Activated T-cell treated with anti-CD3 and anti-CD28 coated beads, Interleukin-2, amount 50 U/mL, for 4 hours (primary cell): ENCODE results near the gene ABCD1. TPM values are rescaled to one million over a fixed set of nuclear protein-coding genes. Genes with fewer than 3 reads are reported as not detected.
A peak's percentile ranks its signal among the peaks of the same experiment; 100 is the strongest.
"Not testable (repeated sequence)": the region's sequence is repeated elsewhere in the genome, so short reads cannot be mapped to it uniquely, and the experiment has no call there.

Source experiments
- ATAC-seq, 2 donors: fragments of 200-7000 bp; cut with Tn5 transposase; one replicate each; pipeline ENCODE4 v1.10.0; 2021
- DNase-seq: peaks from one replicate; pipeline ENCODE4 v3.0.0-alpha.2; 2020
- H3K27me3 Mint-ChIP-seq: one replicate; pipeline ENCODE4 v1.8.0; 2021; ENCODE audit warnings: low read depth, mixed read lengths
- H3K36me3 Mint-ChIP-seq: one replicate; pipeline ENCODE4 v1.8.0; 2022; ENCODE audit warnings: mixed read lengths; ENCODE audit not compliant: insufficient read depth
- H3K4me1 Mint-ChIP-seq: one replicate; pipeline ENCODE4 v1.8.0; 2021; ENCODE audit warnings: low read depth, mixed read lengths
- H3K4me3 Mint-ChIP-seq: one replicate; pipeline ENCODE4 v1.8.0; 2021; ENCODE audit warnings: mild to moderate bottlenecking, moderate library complexity, mixed read lengths
- H3K9me3 Mint-ChIP-seq: one replicate; pipeline ENCODE4 v1.8.0; 2021; ENCODE audit warnings: mixed read lengths
- total RNA-seq, 3 donors: library from RNA; stranded (reverse); gene quantifications; one replicate each; pipeline ENCODE4 v1.2.1, GENCODE V29; 2021

Gene ABCD1
- total RNA-seq, 3 donors from 2014 or later: 2.6 to 3.4 (median 3.1) TPM

GRCh38 chrX:153742796-153743467, 18.3 kb downstream of the ABCD1 start:
- peaks cover 24% of the 10 kb centered on the region for H3K4me1 Mint-ChIP-seq
- not testable (repeated sequence) for H3K27me3 Mint-ChIP-seq, H3K36me3 Mint-ChIP-seq, DNase-seq, H3K9me3 Mint-ChIP-seq, H3K4me3 Mint-ChIP-seq, ATAC-seq

DNA sequence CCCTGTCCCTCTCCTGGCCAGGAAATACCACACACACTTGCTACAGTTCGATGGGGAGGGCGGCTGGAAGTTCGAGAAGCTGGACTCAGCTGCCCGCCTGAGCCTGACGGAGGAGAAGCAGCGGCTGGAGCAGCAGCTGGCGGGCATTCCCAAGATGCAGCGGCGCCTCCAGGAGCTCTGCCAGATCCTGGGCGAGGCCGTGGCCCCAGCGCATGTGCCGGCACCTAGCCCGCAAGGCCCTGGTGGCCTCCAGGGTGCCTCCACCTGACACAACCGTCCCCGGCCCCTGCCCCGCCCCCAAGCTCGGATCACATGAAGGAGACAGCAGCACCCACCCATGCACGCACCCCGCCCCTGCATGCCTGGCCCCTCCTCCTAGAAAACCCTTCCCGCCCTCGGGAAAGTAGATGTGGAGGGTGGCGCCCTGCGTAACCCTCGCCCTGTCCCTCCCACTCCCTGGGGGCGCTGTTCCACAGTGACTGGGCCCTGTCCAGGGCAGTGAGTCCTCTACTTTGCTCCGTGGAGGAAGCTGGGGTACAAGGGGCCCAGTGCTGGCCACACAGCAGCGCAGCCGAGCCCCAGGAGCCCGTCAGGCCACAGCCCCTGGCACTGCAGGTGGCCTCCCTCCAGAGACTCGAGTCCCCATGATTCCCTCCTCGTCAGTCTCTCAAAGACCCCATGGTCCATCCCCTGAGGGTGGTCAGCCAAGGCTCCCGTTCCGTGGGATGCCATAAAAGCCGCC, 19.0 kb downstream of the ABCD1 start:
- not testable (repeated sequence) for H3K27me3 Mint-ChIP-seq, DNase-seq, H3K4me3 Mint-ChIP-seq, ATAC-seq, H3K36me3 Mint-ChIP-seq, H3K9me3 Mint-ChIP-seq
- H3K4me1 Mint-ChIP-seq: peaks cover 24% of the 10 kb centered on the region

GRCh38 chrX:153744210-153745066, 19.8 kb downstream of the ABCD1 start:
- DNase-seq (no peak), ATAC-seq (no peak)
- H3K4me3 Mint-ChIP-seq: peak overlapping the region; percentile 19
- H3K9me3 Mint-ChIP-seq: no peaks in the 10 kb centered on the region
- peaks cover 3% of the 10 kb centered on the region for H3K27me3 Mint-ChIP-seq
- H3K4me1 Mint-ChIP-seq: peaks cover 22% of the 10 kb centered on the region
- H3K36me3 Mint-ChIP-seq: no peaks in the 10 kb centered on the region

DNA sequence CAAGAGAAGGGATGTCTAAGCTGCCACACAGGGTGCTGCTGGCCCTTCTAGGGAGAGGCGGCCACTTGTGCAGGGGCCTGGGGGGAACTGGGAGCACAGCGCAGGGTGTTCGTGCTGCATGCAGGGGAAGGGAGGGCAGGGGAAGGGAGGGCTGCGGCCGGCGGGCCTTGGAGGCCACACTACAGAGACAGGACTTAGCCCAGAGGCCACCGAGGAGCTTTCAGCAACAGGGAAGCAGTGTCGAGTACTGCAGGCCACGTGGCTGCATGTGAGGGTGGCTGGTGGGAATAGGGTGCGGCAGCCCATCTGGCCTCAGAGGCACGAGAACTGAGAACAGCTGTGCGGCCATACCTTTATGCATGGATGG, 20.4 kb downstream of the ABCD1 start:
- H3K4me1 Mint-ChIP-seq: peaks cover 16% of the 10 kb centered on the region
- not testable (repeated sequence) for H3K36me3 Mint-ChIP-seq, H3K9me3 Mint-ChIP-seq, H3K4me3 Mint-ChIP-seq, DNase-seq, ATAC-seq, H3K27me3 Mint-ChIP-seq

GRCh38 chrX:153746359-153746758, 21.7 kb downstream of the ABCD1 start:
- no peaks in the 10 kb centered on the region for H3K36me3 Mint-ChIP-seq
- ATAC-seq (no peak), DNase-seq (no peak)
- no peak overlapping the region for H3K4me3 Mint-ChIP-seq
- peaks cover 6% of the 10 kb centered on the region for H3K4me1 Mint-ChIP-seq
- peaks cover 3% of the 10 kb centered on the region for H3K27me3 Mint-ChIP-seq
- H3K9me3 Mint-ChIP-seq: no peaks in the 10 kb centered on the region

GRCh38 chrX:153746991-153747390, 22.3 kb downstream of the ABCD1 start:
- not testable (repeated sequence) for H3K9me3 Mint-ChIP-seq, H3K27me3 Mint-ChIP-seq, ATAC-seq, H3K4me3 Mint-ChIP-seq, H3K4me1 Mint-ChIP-seq, H3K36me3 Mint-ChIP-seq, DNase-seq

GRCh38 chrX:153749017-153749416, 24.4 kb downstream of the ABCD1 start:
- DNase-seq, H3K27me3 Mint-ChIP-seq, ATAC-seq, H3K4me1 Mint-ChIP-seq, H3K4me3 Mint-ChIP-seq, H3K36me3 Mint-ChIP-seq, H3K9me3 Mint-ChIP-seq: not testable (repeated sequence)

- ATAC-seq (no peak), DNase-seq (no peak)
- no peaks in the 10 kb centered on the region for H3K4me1 Mint-ChIP-seq
- no peaks in the 10 kb centered on the region for H3K9me3 Mint-ChIP-seq
- no peak overlapping the region for H3K4me3 Mint-ChIP-seq
- H3K36me3 Mint-ChIP-seq: no peaks in the 10 kb centered on the region
- H3K27me3 Mint-ChIP-seq: no peaks in the 10 kb centered on the region
These were observed 25.6 kb downstream of the ABCD1 start for GRCh38 chrX:153750127-153750774.

DNA sequence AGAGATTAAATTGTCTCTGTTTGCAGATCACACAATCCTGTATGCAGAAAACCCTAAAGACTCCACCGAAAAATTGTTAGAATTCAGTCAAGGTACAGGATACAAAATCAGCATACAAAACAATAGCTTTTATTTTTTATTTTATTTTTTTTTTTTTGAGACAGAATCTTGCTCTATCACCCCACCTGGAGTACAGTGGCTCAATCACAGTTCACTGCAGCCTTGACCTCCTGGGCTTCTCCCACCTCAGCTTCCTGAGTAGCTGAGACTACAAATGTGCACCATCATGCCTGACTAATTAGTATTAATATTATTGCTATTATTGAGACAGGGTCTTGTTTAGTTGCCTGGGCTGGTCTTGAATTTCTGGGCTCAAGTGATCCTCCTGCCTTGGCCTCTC, 30.5 kb downstream of the ABCD1 start:
- DNase-seq: no peak

DNA sequence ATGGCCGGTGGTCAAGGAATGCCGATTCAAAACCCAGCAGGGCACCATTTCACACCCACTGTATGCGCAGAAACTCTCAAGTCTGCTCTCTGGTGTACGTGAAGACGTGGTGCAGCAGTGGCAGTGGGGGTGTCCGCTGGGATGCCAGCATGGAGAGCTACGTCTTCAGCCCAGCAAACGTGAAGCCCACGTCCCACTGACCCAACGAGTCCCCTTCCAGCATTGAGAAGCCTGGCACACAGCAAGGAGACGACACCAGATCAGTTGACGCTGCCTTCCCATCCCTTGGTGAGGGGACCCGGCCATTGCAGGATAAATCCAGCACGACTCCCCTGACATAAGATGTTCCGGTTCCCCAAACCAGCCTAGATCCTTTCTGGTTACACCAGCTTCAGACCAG, 37.2 kb downstream of the ABCD1 start:
- DNase-seq (no peak), ATAC-seq (no peak)
- Mint-ChIP-seq H3K9me3 (no peaks in the 10 kb centered on the region), H3K27me3 (no peaks in the 10 kb centered on the region), H3K36me3 (no peaks in the 10 kb centered on the region), H3K4me3 (no peak overlapping the region), H3K4me1 (peaks cover 6% of the 10 kb centered on the region)

More for the DNA sequence above, 30.5 kb downstream of the ABCD1 start:
- no peaks in the 10 kb centered on the region for H3K27me3 Mint-ChIP-seq
- H3K9me3 Mint-ChIP-seq: no peaks in the 10 kb centered on the region
- H3K4me3 Mint-ChIP-seq: no peak overlapping the region
- ATAC-seq: no peak
- no peaks in the 10 kb centered on the region for H3K36me3 Mint-ChIP-seq
- no peaks in the 10 kb centered on the region for H3K4me1 Mint-ChIP-seq

- Mint-ChIP-seq H3K36me3 (no peaks in the 10 kb centered on the region), H3K27me3 (no peaks in the 10 kb centered on the region), H3K4me1 (peaks cover 6% of the 10 kb centered on the region), H3K4me3 (no peak overlapping the region), H3K9me3 (no peaks in the 10 kb centered on the region)
- ATAC-seq (no peak), DNase-seq (no peak)
These were observed 38.0 kb downstream of the ABCD1 start for GRCh38 chrX:153762626-153763173.

DNA sequence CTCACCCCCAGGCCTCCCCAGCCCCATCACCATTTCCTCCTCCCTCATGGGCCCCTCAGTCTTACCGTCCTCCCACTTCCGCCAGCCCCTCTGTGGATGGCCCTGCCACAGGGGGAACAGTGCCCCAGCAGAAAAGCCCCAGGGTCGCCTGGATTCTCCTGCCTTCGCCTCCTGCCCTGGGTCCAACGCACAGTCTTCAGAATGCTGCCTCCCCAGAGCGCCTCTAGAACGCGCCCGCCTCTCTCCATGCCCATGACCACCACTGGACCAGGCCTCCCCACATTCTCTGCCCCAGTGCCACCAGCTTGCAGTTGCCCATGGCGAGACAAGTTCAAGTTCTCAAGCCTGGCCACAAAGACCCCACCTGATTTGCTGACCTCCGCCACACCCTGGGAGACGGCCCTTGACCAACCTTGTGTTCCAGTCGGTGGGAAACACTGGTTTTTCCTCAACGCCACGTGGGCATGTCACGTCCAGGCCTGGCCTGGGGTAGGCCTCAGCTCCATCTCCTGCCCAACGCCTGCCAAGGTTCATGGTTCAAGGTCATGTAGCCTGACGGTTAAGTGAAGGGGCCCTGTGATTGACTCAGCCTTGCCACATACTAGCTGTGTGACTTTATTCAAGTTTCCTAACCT, 38.8 kb downstream of the ABCD1 start:
- H3K4me3 Mint-ChIP-seq: no peak overlapping the region
- DNase-seq (no peak), ATAC-seq (no peak)
- peaks cover 7% of the 10 kb centered on the region for H3K4me1 Mint-ChIP-seq
- no peaks in the 10 kb centered on the region for H3K27me3 Mint-ChIP-seq
- no peaks in the 10 kb centered on the region for H3K9me3 Mint-ChIP-seq
- H3K36me3 Mint-ChIP-seq: no peaks in the 10 kb centered on the region

DNA sequence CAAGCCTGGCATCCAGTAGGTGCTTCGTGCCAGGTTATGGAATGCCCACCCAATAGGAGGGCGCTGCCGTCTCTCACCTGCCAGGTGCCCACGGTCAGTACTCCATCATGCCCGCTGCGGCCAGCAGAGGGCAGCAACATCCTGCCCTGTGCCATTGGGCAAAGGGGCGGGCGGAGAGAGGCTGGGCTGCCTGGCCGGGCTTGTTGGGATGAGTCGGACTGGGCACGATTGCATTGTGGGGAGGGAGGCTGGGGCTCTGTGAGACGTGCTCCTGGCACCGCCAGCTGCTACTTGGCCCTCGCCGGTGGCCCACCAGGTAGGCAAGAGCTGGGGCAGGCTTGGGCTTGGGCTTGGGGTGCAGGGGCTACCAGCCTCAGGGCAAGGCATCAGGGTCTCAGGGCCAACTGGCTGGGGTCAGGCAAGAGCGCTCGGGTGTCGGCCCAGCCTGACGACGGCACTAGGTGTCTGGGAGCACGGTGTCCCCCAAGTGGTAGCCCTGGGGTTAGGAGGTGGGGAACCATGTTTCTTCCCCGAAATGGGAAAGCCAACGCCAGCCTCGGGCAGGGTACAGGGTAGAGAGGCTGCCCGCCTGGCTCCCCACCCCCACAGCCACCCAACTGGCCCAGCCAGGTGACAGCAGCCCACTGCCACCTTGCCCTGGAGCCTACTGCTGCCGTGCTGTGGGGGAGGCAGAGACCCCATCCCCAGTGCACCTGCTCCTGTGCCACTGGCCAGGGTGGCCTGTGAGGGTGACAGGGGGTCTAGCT, 39.5 kb downstream of the ABCD1 start, which contains the start of gene PLXNB3:
PLXNB3 (plus strand) TSS at position 261 of the 767 bp plus-strand sequence. CDS start 1,287 bp downstream, outside the sequence.
- Mint-ChIP-seq H3K36me3 (no peaks in the 10 kb centered on the region), H3K27me3 (no peaks in the 10 kb centered on the region), H3K9me3 (no peaks in the 10 kb centered on the region), H3K4me1 (peaks cover 7% of the 10 kb centered on the region), H3K4me3 (no peak within 1 kb of the TSS)
- ATAC-seq: peak; percentile 79 to 81
- DNase-seq: peak; percentile 78
